ENCODE data around the gene SRCIN1.
"Not testable (repeated sequence)": the region's sequence is repeated elsewhere in the genome, so short reads cannot be mapped to it uniquely, and the experiment has no call there.

The SRCIN1 gene

DNA sequence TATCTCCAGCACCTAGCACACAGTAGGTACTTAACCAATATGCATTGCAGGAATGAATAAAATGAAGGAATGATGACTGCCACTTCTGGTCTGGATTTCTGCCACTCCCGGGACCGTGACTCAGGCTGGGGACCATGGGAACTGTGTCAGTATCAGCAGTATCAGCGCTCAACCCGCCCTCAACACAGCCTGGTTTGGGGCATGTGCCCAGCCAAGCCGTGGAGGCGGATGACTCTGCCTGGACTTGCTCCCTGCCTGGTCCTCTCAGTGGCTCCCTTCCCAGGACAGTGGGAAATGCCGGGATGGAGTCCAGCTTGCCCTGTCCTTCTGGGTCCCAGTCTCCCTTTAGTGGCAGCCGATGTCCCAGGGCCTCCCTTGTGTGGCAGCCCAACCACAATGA lies 55.1 kb downstream of the SRCIN1 start:
- DNase-seq (ENCODE audit: extremely low read depth in 1 of 2, low read depth in 1 of 2): no peak

DNA sequence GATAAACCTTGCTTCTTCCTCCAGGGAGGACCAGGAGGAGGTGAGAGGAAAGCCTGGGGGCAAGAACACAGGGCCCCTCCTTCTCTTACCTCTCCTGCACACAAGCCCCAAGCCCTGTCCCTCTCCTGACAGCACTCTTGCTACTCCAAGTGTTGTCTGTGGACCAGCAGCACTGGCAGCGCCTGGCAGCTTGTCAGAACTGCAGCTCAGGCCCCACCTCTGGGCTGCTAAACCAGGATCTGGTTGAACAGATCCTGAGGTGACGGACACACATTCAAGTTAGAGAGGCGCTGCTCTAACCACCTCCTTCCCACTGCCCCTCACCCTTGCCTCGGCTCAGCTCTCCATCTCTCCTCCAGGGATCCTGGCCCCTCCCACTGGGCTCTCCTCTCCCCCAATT lies 56.5 kb downstream of the SRCIN1 start:
- no peak for DNase-seq (ENCODE audit: extremely low read depth in 1 of 2, low read depth in 1 of 2)

DNA sequence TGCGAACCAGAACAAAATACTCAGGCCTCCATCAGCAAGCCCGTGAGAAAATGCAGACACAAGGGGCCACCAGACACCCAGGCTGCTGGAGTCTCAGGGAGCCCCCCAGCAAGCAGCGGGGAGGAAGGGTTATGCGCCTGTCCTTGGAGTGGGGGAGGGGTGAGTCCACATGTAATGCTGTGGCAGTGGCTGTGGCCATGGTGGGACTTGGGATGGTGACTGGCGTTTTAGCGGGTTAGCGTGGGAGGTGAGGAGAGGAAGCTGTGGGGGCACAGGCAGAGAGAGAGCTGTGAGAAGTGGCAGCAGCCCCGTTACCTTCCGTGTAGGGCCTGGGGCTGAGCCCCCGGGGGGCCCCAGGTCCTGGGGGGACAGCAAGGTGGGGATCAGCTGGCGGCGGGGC lies 58.3 kb downstream of the SRCIN1 start:
- no peak for DNase-seq (ENCODE audit: extremely low read depth in 1 of 2, low read depth in 1 of 2)

DNA sequence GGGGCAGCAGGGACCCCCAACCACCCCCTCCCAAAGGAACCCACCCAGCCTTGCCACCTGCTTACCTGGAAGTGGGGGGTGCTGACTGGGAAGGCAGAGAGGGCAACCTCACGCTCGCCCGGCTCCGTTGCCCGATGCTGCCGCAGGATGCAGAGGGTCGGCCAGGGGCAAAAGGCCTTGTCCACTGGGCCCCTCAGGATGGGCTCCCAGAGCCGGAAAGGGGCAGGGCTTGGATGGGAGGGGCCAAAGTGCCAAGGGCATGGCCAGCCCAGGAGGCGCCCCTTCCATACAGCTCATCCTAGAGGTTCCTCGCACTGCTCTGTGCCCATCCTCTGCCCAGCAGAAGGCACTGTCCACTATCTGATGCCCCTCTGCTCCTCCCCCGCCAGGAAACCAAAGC lies 59.4 kb downstream of the SRCIN1 start:
- no peak for DNase-seq (ENCODE audit: extremely low read depth in 1 of 2, low read depth in 1 of 2)

DNA sequence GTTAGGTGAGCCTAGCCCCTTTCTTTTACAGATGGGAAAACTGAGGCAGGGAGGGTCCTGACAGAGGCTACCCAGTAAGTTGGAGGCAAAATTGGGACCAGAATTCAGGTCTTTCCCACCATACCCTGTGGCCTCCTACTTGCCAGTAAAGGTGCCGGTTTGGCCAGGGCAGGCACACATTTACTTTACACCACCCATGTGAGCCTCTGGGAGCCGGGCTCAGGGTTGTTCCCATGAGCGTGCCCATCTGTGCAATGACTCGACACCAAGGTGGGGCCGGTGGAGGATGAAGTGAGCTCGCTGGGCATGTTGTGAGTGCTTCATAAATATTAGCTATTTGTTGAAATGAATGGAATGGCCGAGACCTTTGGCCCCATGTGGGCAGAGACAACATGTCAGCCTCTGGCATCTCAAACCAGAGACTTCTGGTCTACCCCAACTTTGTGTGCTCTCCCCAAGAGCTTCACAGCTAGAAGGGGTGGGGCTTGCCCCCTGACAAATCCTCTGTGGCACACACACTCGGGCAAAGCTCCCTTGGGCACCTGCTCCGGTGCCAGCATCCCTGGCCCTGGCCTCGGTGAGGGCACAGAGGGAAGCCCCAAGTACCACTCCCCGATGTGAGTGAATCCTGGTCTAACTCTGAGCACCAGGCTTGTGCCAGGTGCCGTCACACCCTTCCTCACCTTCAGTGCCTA lies 60.1 kb downstream of the SRCIN1 start:
- no peak for DNase-seq (ENCODE audit: extremely low read depth in 1 of 2, low read depth in 1 of 2)

DNA sequence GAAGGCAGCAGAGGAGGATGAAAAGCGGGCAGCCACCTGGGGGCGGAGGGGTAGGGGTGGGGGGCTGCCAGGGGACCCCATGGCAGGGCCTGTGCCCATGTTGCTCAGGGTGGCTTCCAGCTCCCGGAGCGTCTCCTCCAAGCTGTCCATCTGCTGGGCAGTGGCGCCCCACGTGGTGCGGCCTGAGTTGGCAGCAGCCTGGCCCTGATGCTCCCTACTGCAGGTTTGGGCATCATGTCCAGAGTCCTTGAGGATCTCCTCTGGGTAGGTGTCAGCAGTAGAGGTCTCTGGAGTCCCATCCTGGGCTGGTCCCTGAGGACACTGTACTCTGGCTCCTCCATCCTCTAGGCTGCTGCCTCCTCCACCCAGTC lies 60.9 kb downstream of the SRCIN1 start:
- DNase-seq (ENCODE audit: extremely low read depth in 1 of 2, low read depth in 1 of 2): no peak

DNA sequence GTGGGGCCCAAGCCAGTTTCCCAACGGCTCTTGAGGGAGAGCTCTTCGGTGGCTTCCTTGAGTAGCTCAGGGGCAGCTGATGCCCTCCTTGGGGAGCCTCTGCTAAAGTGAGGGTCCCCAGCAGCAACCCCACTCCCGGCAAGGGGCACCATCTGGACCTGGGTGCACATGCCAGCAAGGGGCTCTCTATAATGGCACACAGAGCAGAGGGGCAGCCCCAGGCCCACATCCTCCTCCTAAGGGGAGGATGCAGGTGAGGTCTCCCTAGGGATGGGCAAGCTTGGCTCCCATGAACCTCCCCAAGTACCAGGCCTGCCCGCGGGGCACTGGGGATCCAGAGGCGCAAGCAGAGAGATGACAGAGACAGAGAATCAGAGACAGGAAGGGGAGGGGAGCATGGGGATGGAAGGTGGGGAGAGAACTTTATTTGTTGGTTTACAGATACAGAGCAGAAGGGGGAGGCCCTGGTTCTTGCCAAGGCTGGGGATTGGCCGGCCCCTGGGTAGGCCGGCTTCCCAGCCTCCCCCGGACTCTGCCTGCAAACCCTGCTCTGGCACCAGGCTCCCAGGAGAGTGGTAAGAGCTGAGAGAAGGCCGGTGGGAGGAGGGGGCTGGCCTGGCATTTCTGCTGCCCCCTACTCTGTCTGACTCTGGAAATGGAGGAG lies 61.4 kb downstream of the SRCIN1 start:
- DNase-seq (ENCODE audit: extremely low read depth in 1 of 2, low read depth in 1 of 2): no peak

DNA sequence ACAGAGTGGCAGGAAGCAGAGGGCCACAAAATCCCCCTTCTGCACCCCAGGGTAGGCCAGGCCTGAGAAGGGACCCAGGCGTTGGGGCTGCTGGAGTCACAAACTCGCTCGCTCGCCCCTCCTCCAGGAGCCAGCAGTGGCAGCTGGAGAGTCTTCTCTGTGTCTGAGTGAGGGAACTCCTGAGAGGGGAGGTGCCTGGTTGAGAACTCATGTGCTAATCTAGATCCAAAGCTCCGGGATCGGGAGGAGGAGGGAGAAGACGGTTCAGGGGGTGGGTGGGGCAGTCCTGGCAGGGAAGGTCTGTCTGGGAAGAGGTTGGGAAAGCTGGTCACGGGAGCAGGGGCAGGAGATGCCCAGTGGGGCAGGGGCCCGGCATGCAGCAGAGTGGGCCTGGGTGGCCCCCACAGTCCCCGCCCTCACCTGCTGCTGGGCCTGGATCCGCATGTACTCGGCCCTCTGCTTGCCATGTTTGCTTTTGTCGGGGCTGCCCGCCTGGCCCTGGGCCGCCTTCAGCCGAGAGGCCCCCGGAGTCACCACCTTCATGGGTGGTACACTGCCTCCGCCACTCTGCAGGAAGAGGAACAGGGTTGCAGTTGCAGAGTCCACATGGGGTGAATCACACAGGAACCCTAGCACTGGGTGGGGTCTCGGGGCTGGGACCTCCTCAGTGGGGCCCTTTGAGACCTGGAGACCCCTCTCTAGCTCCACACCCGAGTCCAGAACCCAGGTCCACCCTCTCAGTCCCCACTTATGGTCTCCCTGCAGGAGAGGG lies 62.2 kb downstream of the SRCIN1 start:
- no peak for DNase-seq (ENCODE audit: extremely low read depth in 1 of 2, low read depth in 1 of 2)

DNA sequence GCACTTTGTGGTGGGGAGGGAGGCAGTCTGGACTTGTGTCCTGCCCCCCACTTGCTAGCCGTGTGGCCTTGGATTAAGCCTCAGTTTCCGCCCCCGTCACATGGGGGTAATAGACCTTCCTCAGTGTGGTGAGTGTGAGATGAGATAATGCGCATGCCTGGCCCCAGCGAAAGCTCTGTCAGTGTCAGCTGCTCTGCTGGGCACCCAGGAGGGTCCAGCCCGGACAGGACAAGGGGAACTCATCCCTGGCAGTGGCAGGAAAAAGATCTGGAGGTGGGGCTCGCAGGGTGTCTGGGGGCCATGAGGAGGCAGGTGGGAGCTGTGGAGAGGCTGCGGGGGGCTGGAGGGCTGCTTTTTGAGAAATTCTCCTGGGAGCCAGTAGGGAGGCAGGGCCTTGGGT lies 63.5 kb downstream of the SRCIN1 start:
- no peak for DNase-seq (ENCODE audit: extremely low read depth in 1 of 2, low read depth in 1 of 2)

DNA sequence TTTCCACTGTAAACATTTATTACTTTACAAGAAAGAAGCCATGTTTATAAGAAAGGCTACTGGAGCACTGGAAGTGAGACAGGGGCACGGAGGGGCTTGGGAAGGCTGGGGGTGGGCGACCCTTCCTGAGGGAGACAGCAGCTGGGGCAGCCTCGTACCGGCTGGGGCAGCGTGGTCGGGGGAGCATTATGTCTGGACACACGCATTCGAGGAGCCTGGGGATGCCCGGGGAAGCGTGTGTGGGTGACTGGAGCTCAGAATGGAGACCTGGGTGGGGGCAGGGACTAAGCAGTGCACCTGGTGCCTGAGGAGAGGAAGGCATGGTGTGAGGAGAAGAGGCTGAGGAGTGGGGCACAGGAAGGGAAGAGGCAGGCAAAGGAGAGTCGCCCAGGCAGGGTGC lies 64.5 kb downstream of the SRCIN1 start:
- no peak for DNase-seq (ENCODE audit: extremely low read depth in 1 of 2, low read depth in 1 of 2)

DNA sequence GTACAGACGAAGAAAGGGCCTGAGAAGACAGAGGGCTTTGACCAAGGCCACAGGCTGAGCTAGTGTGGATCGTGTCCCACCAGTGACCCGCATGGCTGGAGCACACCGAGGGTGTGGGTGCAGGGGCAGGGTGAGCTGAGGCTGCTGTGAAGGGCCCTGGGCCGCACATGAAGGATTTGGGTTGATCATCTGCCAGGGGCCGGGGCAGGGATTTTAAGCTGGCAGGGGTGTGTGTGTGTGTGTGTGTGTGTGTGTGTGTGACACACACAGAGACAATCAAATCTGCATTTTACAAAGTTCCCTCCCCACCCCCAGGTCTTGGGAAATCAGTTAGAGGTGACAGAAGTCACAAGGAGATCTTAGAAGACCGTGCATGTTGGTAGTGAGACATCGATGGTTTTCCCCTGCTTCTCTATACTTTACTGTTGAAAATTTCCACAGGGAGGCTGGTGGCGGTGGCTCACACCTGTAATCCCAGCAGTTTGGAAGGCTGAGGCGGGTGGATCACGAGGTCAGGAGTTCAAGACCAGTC lies 65.2 kb downstream of the SRCIN1 start:
- DNase-seq (ENCODE audit: extremely low read depth in 1 of 2, low read depth in 1 of 2): no peak

DNA sequence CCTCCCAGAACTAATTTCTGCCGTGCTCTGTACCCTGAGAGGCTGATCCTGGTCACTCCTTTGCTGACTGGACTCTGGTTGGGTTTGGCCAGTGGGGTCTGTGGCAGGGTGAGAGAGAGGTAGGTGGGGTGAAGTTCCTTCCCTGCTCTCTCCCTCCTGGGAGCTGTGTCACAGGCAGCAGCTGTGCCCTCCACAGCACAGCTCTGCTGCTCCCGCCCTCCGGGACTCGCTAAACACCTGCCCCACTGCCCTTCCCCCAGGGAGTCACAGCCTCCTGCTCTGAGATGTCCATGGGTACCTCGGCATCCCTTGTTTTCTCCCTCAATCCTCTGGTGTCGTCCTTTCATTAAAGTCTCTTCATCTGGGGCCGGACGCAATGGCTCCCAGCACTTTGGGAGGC lies 66.4 kb downstream of the SRCIN1 start:
- no peak for DNase-seq (ENCODE audit: extremely low read depth in 1 of 2, low read depth in 1 of 2)

DNA sequence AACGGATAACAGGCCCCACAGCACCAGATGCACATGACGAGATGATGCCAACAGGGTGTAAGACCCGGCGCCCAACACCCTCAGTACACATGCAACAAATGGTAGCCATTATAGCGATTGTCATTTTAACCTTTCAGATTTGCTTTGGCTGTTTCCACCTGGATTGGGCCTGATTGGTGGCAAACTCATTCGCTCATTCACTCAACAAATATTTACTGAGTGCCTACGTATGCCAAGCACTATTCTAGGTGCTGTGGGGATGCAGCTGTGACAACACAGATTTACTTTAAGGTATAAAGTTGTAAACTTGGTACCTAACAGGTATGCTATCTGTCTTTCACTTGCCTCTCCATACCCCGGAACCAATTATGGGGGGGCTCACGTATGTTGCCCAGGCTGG lies 66.8 kb downstream of the SRCIN1 start:
- no peak for DNase-seq (ENCODE audit: extremely low read depth in 1 of 2, low read depth in 1 of 2)

DNA sequence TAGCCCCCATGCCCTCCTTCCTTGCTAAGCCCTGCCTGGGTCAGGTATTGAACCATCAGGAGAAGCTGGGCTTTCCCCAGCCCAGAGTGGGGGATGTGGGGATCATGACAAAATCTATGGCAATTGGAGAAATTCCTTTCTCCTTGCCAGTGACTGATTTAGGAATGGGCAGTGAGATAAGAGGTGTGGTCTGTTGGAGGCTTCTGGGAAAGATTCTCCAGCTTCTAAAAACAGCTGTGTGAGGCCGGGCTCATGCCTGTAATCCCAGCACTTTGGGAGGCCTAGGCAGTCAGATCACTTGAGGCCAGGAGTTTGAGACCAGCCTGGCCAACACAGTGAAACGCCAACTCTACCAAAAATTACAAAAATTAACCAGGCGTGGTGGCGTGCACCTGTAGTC lies 69.1 kb downstream of the SRCIN1 start:
- no peak for DNase-seq (ENCODE audit: extremely low read depth in 1 of 2, low read depth in 1 of 2)

DNA sequence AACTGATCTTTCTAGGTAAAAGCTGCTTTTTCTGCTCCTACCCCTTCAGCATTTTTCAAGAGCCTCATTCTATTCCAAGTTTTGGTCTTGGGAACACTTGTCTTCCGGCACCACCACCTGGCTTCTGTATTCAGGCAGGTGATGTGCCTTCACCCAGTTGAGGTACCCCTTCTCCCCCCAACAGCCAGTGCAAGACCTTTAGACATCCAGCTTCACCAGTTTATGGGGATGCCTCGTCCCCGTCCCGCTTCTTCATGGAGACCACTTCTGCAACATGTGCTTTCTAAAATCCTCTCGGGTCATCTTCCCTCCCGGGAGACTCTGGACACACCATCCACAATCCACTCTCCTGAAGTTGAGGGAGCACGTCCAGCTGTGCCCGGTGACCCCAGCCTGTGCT lies 69.9 kb downstream of the SRCIN1 start:
- no peak for DNase-seq (ENCODE audit: extremely low read depth in 1 of 2, low read depth in 1 of 2)

DNA sequence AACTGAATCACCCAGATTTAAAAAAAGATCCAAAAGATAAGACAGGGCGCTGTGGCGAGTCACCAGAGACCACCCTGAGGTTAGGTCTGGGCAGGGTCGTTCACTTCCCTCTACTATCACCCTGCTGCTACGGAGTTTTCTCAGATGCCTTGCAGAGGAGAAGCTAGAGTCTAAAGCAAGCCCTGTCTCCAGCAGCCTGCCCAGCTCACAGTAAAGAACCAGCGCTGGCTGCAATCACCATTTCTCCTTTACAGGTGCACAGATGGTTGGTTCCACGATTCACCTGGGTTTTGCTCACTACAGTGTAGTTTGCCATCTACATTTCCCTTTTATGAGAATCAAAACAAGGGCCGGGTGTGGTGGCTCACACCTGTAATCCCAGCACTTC lies 71.3 kb downstream of the SRCIN1 start:
- DNase-seq (ENCODE audit: extremely low read depth in 1 of 2, low read depth in 1 of 2): no peak

DNA sequence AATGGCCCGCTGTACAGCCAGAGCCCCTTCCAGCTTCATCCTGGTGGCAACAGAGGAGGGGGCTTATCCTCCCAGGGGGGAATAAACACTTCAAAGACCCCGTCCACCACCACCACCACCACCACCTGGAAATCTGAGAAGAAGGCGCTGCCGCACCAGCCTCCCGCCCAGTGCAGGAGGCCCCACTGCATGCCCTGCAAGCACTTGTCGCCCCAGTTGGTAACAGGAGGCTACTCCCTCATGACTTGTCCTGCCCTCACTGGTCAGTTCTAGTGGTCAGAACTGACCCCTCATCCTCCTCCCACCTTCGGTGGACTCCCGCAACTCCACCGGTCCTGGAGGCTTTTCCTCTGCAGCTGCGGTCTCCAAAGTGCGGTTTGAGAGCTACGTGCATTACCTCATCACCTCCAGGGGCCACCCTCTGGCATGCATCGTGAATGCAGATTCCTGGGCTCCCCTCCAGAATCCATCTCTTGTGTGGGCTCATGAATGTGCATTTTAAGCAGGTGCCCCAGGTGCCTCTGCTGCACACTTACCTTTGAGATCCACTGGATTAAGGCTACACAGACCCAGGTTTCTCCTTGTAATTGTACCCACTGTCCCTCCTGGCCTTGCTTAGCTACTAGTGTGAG lies 71.8 kb downstream of the SRCIN1 start:
- no peak for DNase-seq (ENCODE audit: extremely low read depth in 1 of 2, low read depth in 1 of 2)

DNA sequence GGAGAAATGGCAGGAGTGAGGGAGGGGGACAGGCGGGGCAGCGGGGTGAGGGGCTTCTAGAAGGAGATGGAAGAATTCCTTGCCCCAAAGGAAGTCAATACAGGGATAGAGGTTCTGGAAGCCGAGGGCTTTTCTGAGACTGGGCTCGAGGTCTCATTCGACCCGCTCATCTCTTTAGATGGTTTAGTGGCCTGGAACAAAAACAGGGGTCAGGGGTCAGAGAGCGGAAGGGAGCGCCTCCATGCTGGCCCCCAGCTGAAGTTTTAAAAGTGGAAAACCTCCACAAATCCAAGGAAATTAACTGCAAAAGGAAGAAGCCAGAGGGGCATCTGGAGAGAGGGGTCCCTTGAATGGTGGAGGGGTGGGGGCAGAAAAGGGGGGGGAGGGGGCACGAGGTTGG lies 72.5 kb downstream of the SRCIN1 start:
- no peak for DNase-seq (ENCODE audit: extremely low read depth in 1 of 2, low read depth in 1 of 2)

DNA sequence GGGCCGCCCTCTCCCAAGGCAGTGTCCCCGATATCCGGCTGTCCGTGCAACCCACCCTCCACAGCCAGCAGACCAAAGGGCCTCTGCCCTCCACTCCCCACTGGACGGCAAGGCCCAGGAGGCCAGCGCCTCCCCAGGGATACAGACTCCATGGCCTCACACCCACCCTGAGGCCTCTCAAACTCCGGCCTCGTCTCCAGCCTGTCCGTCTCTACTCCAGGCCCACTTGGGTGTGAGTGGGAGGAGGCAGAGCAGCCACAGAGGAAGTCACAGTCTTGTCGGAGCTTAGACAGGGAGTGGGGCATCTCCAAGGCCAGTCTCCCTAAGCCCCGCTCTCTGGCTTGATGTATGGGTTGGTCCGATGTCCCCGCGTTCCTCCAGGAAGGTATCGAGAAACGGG lies 73.3 kb downstream of the SRCIN1 start:
- no peak for DNase-seq (ENCODE audit: extremely low read depth in 1 of 2, low read depth in 1 of 2)

DNA sequence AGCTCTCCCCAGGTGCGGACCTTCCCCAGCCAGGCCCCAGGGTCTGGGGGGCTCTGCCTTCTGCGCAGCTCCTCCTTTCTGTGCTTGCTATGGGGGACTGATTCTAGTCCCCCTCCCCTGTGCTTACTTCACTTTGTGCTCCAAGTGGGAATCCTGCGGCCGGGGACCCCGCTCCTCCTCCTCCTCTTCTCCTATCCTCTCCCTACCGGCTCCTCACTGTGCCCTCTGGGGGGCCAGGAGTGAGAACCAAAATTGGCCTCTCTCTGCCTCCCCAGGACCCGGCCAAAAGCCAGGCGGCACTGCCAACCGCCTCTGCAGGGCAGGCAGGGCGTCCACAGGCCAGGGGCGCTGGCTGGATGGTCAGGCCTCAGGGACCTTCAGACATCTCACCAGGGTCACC lies 74.0 kb downstream of the SRCIN1 start:
- DNase-seq (ENCODE audit: extremely low read depth in 1 of 2, low read depth in 1 of 2): not testable (repeated sequence)

DNA sequence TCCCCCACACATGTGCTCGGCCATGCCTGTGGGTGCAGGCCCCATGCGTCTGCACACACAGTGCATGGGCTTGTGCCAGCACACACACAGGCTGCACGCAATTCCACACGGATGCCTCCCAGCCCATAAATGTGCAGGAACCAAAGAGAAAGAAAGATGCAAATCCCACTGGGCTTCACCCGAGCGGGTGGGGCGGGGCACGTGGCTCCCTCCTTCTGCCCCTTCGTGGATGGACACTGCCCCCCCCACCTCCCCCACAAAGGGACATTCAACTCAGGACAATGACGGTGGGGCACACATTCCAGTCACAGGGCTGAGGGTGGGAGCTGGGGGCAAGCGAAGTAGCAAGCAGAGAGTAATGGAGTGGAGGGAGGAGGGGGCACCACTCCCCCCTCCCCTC lies 74.9 kb downstream of the SRCIN1 start:
- DNase-seq (ENCODE audit: extremely low read depth in 1 of 2, low read depth in 1 of 2): not testable (repeated sequence)
